GM19372 (cell line): ENCODE measurements around the gene BECN2.
"Not testable (repeated sequence)": the region's sequence is repeated elsewhere in the genome, so short reads cannot be mapped to it uniquely, and the experiment has no call there.

ENCODE experiments used
- ATAC-seq: cut with Tn5 transposase; IDR thresholded peaks from one replicate; pipeline ENCODE4 v1.9.1; 2021; ENCODE audit warnings: mild to moderate bottlenecking, low read depth, moderate library complexity; ENCODE audit not compliant: unreplicated experiment

The BECN2 gene

DNA sequence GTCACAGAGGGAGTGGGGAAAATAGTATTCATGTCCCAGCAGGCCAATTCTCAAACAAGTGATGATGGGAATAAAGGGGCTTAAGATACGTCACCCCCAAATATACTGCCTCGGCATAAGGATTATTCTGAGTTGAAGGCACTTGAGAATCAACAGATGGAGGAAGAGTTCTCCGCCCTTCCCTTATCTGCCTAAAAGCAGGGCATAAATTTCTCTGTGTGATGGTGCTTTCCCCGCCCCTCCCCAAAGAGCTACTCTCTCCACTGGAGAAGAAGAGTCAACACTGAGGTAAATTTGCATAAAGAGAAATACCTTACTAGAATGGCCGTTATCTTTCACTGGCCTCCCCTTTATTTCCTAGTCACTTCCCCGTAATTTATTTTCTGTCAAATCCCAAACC, 18.7 kb downstream of the BECN2 start:
- ATAC-seq, result no peak

DNA sequence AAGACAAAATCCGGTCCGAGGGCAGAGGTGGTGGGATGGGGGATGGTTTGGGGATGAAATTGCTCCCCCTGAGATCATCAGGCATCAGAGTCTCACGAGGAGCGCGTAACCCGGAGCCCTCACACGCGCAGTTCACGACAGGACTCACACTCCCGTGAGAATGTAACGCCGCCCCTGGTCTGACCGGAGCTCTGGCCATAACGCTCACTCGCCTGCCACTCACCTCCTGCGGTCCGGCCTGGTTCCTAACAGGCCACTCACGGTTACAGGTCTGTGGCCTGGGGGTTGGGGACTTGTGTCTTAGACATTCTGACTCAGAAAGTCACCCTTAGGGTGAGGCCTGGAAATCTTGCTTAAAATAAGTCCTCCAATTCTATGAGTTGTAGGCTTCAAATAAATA, 21.5 kb downstream of the BECN2 start:
- ATAC-seq, result no peak

GRCh38 chr1:241979926-241980325, 22.4 kb downstream of the BECN2 start:
- no peak for ATAC-seq

GRCh38 chr1:241985787-241986186, 28.2 kb downstream of the BECN2 start:
- ATAC-seq, result peak; percentile 75

GRCh38 chr1:241988389-241988930, 30.9 kb downstream of the BECN2 start:
- ATAC-seq, result not testable (repeated sequence)

GRCh38 chr1:241990040-241990439, 32.5 kb downstream of the BECN2 start:
- no peak for ATAC-seq

GRCh38 chr1:241992734-241993133, 35.2 kb downstream of the BECN2 start:
- no peak for ATAC-seq

DNA sequence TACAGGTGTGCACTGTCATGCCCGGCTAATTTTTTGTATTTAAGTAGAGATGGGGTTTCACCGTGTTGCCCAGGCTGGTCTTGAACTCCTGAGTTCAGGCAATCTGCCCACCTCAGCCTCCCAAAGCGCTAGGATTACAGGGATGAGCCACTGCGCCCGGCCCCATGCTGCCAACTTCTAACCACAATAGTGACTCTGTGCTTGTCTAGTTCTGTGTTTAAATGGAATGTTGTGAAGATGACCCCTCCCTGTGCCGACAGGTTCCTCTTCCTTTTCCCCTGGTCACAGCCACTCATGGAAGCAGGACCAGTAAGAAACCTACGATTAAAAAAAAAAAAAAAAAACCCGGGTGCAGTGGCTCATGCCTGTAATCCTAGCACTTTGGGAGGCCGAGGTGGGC, 36.6 kb downstream of the BECN2 start:
- no peak for ATAC-seq

DNA sequence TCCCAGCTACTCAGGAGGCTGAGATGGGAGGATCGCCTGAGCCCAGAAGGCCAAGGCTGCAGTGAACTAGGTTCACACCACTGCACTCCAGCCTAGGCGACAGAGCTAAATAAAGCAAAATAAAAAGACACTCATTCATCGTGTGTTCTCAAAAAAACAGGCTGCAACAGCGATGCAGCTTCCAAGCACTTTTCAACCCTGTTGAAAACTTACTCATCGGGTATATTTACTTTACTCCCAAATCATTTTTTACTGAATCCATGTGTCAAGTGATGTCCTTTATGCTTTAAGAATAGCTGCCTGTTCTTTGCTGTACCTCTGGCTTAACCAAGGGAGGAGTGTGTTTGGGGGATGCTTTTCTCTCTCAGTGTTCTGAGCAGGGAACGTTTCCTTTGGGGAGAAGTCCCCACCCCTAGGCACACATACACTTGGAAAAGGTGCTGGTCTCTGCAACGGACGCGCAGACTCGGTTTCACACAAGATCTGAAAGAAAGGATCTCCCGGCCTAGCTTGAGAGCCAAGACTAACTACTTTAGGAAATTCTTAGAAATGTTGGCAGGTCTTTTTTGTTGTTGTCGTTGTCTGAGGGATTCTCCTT, 39.9 kb downstream of the BECN2 start:
- no peak for ATAC-seq

DNA sequence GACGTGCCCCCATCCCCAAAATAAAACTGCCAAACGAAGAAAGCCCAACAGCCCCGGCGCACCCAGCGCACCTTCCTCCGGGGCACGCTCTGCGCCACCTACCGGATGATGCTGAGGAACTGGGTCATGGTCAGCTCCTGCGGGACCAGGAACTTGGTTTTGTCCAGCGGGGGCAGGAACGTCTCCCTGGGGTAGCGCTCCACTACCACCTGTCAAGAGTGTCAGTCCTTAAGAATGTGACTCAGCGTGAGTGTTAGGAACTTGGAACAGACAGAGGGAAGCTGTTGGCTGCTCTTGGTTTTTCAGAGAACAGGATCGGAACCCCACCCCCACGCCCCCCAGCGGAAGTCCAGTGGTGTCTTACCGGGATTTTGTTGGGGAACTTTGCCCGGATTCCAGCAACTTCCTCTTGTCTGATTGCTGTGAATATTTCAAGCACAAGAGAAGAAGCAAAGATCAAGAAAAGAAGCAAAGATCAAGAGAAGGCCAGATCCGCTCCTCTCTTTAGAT, 40.9 kb downstream of the BECN2 start:
- ATAC-seq, result peak; percentile 84

DNA sequence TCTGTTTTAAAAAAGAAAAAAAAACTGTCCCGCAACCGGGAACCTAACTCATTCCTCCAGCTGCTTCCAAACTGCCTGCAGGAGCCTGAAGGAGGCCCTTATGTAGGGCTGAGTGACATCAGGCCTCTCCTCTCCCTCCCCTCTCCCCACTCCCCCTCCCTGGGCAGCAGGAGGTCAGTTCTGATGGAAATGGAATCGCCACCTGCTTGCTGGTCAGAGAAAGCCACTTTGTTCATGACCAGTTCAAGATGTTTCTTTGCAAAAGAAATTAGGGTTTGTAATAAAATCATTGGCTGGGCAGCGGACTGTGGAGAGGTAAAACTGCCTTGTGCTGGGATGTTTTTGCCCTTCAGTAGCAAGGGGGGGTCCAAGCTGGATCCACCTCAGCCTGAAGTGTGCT, 41.5 kb downstream of the BECN2 start, which contains the start of gene MAP1LC3C:
Gene MAP1LC3C, minus strand, starts transcription at position 73 of the 400 bp plus-strand sequence. CDS start 90 bp downstream, outside the sequence.
- ATAC-seq, result no peak

DNA sequence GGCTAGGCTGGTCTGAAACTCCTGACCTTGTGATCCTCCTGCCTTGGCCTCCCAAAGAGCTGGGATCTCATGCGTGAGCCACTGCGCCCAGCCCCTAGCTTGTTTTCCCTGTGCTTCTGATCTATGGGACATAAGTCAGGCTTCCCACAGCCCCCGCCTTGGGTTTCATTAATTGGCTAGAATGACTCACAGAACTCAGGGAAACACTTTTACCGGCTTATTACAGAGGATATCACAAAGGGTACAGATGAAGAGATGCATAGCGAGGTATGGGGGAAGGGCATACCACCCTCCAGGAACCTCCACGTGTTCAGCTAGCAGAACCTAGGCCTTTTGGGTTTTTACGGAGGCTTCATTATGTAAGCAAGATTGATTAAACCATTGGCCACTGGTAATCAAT, 42.9 kb downstream of the BECN2 start:
- ATAC-seq, result no peak

GRCh38 chr1:242002072-242002471, 44.5 kb downstream of the BECN2 start:
- no peak for ATAC-seq

DNA sequence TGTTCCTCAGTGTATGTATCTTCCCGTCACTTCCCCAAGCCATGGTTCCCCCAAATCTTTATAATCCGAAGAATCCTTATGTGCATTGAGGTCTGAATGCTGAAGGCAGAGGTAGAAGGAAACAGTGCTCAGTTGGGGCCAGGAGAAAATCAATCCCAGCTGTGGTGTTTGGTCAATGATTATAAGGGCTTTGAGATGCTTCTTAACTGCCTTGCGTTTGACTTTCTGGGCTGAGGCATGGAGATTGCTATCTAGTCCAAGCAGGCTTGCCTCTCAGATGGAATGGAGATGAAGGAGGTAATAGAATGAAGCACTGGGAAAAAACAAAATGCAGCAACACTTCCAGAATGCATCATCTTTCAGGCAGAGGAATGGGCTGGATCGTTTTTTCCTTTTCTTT, 44.9 kb downstream of the BECN2 start:
- no peak for ATAC-seq

- ATAC-seq, result no peak
Observed at GRCh38 chr1:242004751-242005495, 47.4 kb downstream of the BECN2 start.

DNA sequence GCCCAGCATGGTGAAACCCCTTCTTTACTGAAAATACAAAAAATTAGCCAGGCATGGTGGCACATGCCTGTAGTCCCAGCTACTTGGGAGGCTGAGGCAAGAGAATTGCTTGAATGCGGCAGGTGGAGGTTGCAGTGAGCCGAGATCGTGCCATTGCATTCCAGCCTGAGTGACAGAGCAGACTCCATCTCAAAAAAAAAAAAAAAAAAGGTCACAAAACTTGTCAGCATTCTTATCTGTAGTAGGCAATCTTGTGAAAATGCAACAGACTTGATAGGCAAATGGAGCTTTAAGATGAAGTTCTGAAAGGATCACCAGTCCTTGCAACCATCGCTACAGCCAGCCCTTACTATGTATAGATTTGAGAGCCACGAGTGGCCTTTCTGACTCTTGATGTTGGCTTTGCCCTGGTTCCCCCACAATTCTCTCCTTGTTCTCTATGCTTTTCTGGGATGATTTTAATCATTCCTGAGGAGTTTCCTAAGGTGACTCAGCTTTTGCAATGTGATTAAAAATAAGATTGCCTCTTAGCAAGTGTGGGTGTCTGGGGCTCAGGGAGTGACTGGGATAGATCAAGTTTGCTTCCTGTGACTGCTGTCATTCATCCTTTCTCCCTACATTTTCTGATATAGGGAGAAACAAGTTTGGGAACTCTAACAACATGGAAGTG, 48.4 kb downstream of the BECN2 start:
- no peak for ATAC-seq

DNA sequence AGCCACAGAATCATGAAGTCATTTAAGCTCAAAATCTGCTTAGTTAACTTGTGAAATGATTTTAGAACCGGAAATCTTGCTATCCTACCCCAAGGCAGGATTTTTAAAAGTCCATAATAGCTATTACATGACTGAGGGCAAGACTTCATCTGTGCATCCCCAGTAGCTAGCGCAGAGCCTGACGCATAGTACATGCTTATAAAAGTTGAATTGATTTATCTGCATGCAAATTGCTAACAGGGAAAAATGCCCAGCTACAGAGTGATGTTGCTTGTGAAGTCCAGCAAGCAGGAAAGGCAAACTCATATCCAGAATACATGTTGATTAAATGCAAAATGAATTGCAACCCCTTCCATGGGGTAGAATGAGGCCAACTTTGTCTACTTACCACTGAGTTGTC, 49.4 kb downstream of the BECN2 start:
- no peak for ATAC-seq
